ENCODE measurements around the gene PLB1. TPM values are rescaled to one million over a fixed set of nuclear protein-coding genes. Genes with fewer than 3 reads are reported as not detected.
A peak's percentile ranks its signal among the peaks of the same experiment; 100 is the strongest.
"Not testable (repeated sequence)": the region's sequence is repeated elsewhere in the genome, so short reads cannot be mapped to it uniquely, and the experiment has no call there.

The PLB1 gene
- total RNA-seq, 1 donor from 2014 or later: 1.9 TPM

- no peak for DNase-seq (ENCODE audit: low spot score)
These were observed 32.0 kb upstream of the PLB1 start for GRCh38 chr2:28463893-28464292.

- no peak for DNase-seq (ENCODE audit: low spot score)
These were observed 30.5 kb upstream of the PLB1 start for GRCh38 chr2:28465148-28465885.

- peak; percentile 81 for DNase-seq (ENCODE audit: low spot score)
These were observed 26.6 kb upstream of the PLB1 start for GRCh38 chr2:28469304-28469703.

GRCh38 chr2:28469947-28470535 is 25.8 kb upstream of the PLB1 start:
- no peak for DNase-seq (ENCODE audit: low spot score)

GRCh38 chr2:28470759-28471158 is 25.1 kb upstream of the PLB1 start:
- no peak for DNase-seq (ENCODE audit: low spot score)

- no peak for DNase-seq (ENCODE audit: low spot score)
These were observed 24.6 kb upstream of the PLB1 start for GRCh38 chr2:28471214-28471613.

GRCh38 chr2:28471701-28472236 is 24.1 kb upstream of the PLB1 start:
- no peak for DNase-seq (ENCODE audit: low spot score)

GRCh38 chr2:28472641-28473040 is 23.2 kb upstream of the PLB1 start:
- not testable (repeated sequence) for DNase-seq (ENCODE audit: low spot score)

GRCh38 chr2:28475088-28475595 is 20.7 kb upstream of the PLB1 start:
- no peak for DNase-seq (ENCODE audit: low spot score)

GRCh38 chr2:28477087-28477486 is 18.8 kb upstream of the PLB1 start:
- no peak for DNase-seq (ENCODE audit: low spot score)

- no peak for DNase-seq (ENCODE audit: low spot score)
These were observed 18.2 kb upstream of the PLB1 start for GRCh38 chr2:28477645-28478044.

GRCh38 chr2:28480403-28481049 is 15.3 kb upstream of the PLB1 start:
- no peak for DNase-seq (ENCODE audit: low spot score)

GRCh38 chr2:28481905-28482304 is 14.0 kb upstream of the PLB1 start:
- DNase-seq (ENCODE audit: low spot score): no peak

GRCh38 chr2:28484835-28485234 is 11.0 kb upstream of the PLB1 start:
- no peak for DNase-seq (ENCODE audit: low spot score)

GRCh38 chr2:28486526-28486925 is 9.3 kb upstream of the PLB1 start:
- DNase-seq (ENCODE audit: low spot score): no peak

GRCh38 chr2:28487258-28487657 is 8.6 kb upstream of the PLB1 start:
- DNase-seq (ENCODE audit: low spot score): peak; percentile 49

- DNase-seq (ENCODE audit: low spot score): no peak
These were observed 7.6 kb upstream of the PLB1 start for GRCh38 chr2:28488083-28488830.

GRCh38 chr2:28488858-28489575 is 6.8 kb upstream of the PLB1 start:
- no peak for DNase-seq (ENCODE audit: low spot score)

- no peak for DNase-seq (ENCODE audit: low spot score)
These were observed 5.3 kb upstream of the PLB1 start for GRCh38 chr2:28490558-28490957.

- no peak for DNase-seq (ENCODE audit: low spot score)
These were observed 3.6 kb upstream of the PLB1 start for GRCh38 chr2:28492282-28492681.

GRCh38 chr2:28493636-28494035 is 2.2 kb upstream of the PLB1 start:
- no peak for DNase-seq (ENCODE audit: low spot score)
